MM.1S (cell line): ENCODE data around the gene PRR15L.

Source experiments
- CTCF ChIP-seq: fragments of 300-600 bp; sonication (generic); IDR thresholded peaks from 2 replicates; pipeline ENCODE4 v1.5.1; 2016; ENCODE audit warnings: antibody characterized with exemption, low read length, mixed read lengths
- EZH2 ChIP-seq: fragments of 300-600 bp; sonication (generic); optimal IDR thresholded peaks from 2 replicates; pipeline ENCODE3; 2017; ENCODE audit warnings: low read depth, mild to moderate bottlenecking, antibody characterized with exemption, low read length, mixed read lengths
- EZH2phosphoT487 ChIP-seq: fragments of 300-600 bp; sonication (generic); IDR thresholded peaks from 2 replicates; pipeline ENCODE4 v1.6.1; 2018; ENCODE audit warnings: antibody characterized with exemption, low read length

DNA sequence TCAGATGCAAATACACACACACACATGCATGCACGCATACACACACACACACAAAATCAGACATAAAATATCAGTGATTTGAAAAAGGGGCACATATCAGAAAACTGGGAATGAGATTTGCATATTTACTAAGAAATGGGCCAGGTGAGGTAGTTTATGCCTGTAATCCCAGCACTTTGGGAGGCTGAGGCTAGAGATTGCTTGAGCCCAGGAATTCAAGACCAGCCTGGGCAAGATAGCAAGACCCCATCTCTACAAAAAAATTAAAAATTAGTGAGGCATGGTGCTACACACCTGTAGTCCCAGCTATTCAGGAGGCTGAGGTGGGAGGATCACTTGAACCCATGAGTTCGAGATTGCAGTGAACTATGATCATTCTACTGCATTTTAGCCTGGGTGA is 38.7 kb downstream of the PRR15L start:
- TF ChIP-seq CTCF, result no peak
- TF ChIP-seq EZH2, result no peak
- TF ChIP-seq EZH2phosphoT487, result no peak
